SIG-M5 treated with dmso at 0.1 percent for 504 hours (cell line): ENCODE measurements around the gene CTNNA2.
"Not testable (repeated sequence)": the region's sequence is repeated elsewhere in the genome, so short reads cannot be mapped to it uniquely, and the experiment has no call there.

Experiments used
- DNase-seq: peaks from one replicate; lab custom pipeline; 2025; ENCODE audit not compliant: unreplicated experiment; lab: John Stamatoyannopoulos, UW

CTNNA2 gene

GRCh38 chr2:80185091-80185490 lies 672.2 kb downstream of the CTNNA2 start:
- no peak for DNase-seq

GRCh38 chr2:80186262-80186661 lies 673.4 kb downstream of the CTNNA2 start:
- DNase-seq: no peak

GRCh38 chr2:80187156-80187555 lies 674.3 kb downstream of the CTNNA2 start:
- DNase-seq: no peak

GRCh38 chr2:80190166-80190565 lies 677.3 kb downstream of the CTNNA2 start:
- no peak for DNase-seq

DNA sequence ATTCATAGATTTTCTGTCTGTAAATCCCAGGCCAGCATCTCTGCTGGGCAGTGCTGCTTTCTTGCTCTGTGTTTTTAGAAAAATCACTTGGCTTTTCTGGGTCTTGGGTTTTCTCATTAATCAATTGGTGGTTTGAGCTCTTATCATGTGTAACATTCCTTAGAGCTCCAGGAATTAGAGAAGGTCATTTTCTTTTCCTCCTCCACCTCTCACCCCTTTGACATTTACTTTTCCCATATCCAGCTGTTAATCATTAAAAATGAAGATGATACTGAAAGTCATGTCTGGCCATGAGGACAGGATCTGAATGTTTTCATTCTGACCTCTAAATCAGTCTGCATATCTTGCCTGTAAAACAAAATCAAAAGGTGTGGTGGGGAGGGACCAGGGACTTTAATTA lies 680.7 kb downstream of the CTNNA2 start:
- DNase-seq: no peak

DNA sequence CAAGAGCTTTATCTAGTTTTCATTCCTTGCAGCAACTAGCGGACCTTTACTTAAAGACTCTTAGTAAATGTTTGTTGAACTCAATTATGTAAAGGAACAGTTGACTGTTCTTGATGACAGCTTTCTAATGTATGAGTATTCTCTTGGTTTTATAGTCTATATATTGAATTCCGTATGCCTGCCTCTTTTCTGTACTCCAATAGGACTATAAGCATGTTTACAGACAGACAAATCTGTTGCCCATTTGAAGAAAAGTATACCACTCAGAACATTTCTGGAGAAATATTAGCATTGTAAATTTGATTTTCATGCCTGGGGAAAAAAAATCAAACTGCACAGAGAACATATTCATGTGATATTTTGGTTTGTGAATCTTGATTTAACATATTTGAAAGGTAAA lies 682.2 kb downstream of the CTNNA2 start:
- no peak for DNase-seq

DNA sequence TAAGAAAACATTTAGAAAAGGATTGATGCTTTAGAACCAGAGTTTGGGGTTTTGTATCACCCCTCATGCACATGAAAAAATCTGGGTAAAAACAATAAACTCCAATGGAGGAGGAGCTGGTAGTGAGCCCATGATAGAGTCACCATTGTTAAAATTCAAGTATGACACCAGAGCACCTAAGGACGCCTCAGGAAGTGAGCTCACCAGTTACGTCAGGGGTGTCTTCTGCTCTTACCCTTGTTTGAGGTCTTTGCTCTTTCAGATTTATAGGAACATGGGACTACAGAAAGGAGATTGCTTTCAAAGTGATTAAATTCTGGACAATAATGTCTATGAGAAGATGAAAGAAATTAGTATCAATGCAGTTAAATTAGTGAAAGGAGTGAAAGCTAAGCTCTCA lies 685.2 kb downstream of the CTNNA2 start:
- DNase-seq: no peak

- no peak for DNase-seq
Observed at GRCh38 chr2:80199504-80199903, 686.7 kb downstream of the CTNNA2 start.

GRCh38 chr2:80203929-80204328 lies 691.1 kb downstream of the CTNNA2 start:
- not testable (repeated sequence) for DNase-seq

- no peak for DNase-seq
Observed at GRCh38 chr2:80205498-80205897, 692.6 kb downstream of the CTNNA2 start.

GRCh38 chr2:80209458-80209857 lies 696.6 kb downstream of the CTNNA2 start:
- DNase-seq: no peak

DNA sequence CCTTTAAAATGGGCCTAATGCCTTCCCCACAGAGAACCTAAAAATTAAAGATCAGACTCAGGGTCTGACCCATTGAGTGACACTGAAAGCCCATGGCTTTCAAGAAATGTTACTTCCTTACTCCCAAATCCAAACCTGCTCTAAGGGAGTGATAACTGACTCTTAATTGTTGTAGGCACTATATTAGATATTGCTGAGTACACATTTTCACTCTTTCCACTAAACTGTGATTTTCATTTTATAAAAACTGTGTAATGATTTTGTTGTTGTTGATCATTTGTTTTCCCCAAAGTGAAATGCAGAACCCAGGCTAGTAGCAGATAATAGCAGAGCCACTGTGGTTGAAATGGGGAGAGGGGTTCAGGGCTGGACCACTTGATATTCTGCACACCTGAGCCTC lies 704.6 kb downstream of the CTNNA2 start:
- DNase-seq: no peak

- DNase-seq: no peak
Observed at GRCh38 chr2:80222644-80223043, 709.8 kb downstream of the CTNNA2 start.

DNA sequence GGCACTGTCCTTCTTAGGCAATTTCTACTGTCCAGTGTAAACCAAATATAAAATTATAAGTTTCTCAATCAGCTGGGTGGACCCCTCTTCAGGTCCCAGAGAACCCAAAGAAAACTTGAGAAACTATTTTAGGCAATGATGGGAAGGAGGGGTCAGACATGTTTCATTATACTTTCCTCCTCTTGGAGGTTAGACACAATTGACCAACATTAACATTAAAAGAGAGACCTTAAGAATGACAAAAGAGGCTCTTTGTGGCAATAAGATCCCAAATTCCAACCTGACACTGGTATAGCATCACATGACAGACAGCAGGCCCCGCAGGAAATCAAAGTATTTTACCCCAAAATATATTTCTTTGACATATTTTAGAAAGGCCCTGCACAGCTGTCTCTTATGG lies 718.6 kb downstream of the CTNNA2 start:
- no peak for DNase-seq

DNA sequence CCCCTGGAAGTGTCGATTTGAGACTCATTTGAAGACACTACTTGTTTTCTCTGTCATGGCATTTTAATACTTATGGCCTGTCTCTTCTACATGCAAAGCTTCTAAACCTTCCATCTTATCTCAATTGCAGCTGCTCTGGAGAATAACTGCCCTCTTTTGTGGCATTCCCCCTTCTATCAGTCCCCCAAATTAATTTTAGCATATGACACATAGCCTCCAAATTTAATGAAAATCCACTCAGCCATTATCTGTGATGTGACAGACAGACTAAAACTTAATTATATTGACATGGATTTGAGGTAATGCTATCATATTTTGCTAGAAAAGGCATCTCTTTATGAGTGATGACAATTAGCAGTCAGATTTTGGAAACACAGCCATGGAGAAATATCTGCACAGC lies 720.5 kb downstream of the CTNNA2 start:
- DNase-seq: no peak

DNA sequence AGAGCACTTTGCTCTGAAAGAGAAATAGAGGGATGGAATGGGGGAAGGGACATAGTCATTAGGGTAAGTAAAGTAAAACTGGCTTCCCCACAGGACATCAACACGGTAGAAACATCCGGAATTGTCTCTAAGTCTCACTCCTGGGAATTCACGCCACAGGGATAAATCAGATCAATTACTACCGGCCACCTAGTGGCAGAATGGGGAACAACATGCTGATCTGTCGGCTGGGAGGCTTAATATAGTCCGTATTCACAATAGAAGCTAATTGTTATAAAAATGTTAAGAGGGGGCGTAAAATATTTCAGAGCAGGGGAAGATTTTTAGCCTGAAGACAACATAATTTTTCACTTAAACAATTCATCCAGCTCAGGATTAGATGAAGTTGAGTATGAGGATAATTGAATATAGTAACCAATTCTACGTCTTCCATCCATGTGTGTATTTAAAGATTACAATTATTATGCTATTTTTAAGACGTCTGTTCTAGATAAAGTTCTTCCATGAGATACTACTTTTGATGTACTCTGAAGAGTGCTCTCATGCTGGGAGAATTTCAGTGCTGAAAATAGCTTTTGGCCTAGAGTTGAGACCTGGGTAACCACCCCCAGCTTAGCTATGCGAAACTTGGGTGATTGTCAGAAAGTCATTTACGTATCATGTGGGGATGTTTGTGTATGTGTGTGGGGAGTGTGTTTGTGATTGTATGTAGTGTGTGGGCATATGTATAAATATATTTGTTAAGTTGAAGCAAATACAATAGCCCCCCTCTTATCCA lies 726.0 kb downstream of the CTNNA2 start:
- peak; percentile 4 for DNase-seq

- no peak for DNase-seq
Observed at GRCh38 chr2:80242355-80242910, 729.6 kb downstream of the CTNNA2 start.

DNA sequence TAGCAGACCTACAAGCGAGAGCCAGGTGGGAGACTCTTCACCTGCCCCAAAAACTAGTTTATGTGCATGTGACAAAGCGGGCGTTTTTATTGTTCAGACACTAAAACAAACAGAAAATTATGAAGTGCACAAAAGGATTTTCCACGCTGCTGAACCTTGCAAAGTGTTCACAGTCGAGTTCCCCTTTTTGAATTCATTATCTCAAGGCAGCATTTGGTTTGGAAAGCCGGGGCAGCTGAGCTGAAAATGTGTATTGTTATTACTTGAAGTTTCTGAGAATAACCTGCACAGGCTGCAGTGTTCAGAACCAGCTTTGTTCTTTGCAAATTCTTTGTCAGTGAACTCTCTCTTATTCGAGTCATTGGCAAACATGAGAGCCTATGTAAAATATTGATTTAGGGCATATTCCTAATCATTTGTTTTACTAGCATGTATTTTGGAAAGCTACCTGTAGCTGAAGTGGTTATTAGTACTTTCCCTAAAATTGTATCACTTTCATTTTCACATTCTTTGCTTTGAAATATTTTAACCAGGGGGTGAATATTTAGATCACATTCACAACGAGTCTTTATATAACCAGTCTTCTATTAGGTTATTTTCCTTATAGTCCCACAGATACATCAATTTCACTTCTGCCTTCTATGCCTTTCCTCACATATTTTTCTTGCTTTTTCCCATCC lies 732.2 kb downstream of the CTNNA2 start:
- no peak for DNase-seq

- DNase-seq: no peak
Observed at GRCh38 chr2:80246534-80246933, 733.7 kb downstream of the CTNNA2 start.

- no peak for DNase-seq
Observed at GRCh38 chr2:80247339-80247738, 734.5 kb downstream of the CTNNA2 start.

DNA sequence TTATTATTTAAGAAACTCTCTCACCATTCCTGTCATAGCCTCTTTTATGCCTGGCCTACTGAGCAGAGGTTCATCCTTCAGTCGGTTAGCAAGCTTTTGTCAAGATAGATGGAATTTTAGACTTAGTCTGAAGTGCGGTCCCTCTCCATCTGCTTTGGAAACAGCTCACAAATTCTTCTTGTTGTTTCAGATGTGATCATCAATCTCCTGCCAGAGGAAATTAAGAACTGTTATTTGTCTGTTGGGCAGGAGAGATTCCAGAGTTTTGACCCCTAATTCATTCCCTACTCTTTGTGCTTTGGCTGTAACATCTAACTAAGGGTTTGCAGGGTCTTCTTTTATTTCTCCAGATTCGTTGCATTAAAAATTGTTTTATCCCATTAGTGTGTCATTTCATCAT lies 735.3 kb downstream of the CTNNA2 start:
- no peak for DNase-seq

DNA sequence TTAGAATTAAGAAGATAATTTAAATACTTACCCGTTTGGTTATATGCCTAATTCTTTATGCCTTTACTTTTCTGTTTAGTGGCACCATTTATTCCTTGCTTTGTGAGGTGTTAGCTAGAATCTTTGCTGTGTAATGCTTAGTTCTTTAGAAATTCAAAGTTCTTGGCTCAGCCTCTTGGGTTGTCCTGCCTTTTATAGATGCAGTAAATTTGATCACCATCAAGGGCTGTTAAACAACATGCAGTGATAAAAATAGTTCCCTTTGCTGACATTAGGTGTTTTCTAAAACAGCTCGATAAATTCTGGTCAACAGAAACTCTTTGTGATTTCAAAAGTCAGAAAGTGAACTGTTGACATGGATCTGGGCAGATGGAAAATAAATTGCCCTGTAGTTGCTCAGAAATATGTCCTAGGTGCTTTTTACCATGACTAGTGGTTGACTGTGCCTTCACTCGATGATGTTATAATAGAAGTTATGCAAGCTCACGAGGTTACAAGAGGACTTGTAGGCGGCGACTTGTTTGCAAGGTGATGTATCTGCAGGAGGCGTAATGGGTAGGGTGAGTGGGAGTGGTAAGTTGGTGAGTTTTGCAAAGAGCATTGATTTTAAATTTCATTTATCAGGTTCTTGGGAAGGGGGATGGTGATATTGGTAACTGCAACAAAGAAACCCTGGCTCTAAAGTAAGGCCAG lies 739.6 kb downstream of the CTNNA2 start:
- no peak for DNase-seq
